NAMALWA (cell line): ENCODE measurements around the gene STX19.
"Not testable (repeated sequence)": the region's sequence is repeated elsewhere in the genome, so short reads cannot be mapped to it uniquely, and the experiment has no call there.

ENCODE experiments used
- DNase-seq: peaks from one replicate; pipeline ENCODE4 v3.0.0-alpha.2; 2015; ENCODE audit warnings: low spot score

The STX19 gene

DNA sequence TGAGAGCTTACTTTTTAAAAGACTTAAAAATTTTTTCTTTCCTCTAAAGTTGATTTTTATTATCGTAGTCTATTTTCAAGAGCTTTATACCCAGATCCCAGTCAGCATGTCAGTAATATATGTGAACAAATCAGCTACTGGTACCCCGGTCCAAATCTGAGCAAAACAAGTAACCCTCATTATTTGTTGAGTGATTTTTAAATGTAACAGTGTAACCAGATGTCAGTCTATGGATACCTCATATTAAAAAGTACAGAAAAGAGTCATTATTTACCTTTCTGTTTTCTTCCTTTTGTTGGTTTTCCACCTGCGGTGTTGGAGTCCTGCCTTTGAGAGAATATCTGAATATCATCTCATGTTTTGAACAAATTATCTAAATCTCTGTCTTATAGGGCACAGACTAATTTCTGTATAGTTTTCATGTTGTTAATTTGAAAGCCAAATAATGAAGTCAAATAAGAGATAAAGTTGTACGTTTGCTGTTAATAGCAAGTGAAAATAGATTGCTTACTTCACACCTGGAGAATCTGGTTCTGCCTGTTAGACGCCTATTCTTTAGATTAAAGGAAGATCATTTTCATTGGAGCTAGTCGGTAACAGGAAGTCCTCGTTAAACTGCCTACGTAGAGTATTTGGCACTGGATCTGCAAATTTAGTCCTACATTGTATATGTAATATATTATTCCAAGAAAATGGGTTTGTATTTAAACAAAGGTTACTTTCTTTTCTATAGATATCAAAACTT lies at the start of gene STX19:
Gene STX19 (minus strand): TSS at position 505 of the 745 bp plus-strand sequence. CDS start 13,328 bp downstream, outside the sequence.
- no peak for DNase-seq

DNA sequence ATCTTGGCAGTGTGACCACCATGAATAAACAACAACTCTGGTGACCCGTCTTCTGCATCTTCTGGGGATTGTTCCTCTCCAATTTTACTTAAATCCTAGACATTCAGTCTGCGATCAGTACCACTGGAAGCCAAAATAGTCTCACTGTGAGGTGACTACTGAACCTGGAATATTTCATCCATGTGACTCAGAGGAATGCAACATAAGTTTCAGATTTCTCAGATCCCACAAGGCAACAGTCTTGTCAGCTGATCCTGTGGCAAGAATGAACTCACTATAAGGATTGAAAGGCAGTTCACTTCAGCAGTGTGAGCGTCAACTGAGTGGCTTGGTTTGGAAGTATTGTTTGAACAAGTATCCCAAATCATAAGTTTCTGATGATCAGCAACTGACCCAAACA lies 47.7 kb upstream of the STX19 start:
- DNase-seq = no peak

- DNase-seq = no peak
Observed at GRCh38 chr3:94071713-94072284, 43.4 kb upstream of the STX19 start.

DNA sequence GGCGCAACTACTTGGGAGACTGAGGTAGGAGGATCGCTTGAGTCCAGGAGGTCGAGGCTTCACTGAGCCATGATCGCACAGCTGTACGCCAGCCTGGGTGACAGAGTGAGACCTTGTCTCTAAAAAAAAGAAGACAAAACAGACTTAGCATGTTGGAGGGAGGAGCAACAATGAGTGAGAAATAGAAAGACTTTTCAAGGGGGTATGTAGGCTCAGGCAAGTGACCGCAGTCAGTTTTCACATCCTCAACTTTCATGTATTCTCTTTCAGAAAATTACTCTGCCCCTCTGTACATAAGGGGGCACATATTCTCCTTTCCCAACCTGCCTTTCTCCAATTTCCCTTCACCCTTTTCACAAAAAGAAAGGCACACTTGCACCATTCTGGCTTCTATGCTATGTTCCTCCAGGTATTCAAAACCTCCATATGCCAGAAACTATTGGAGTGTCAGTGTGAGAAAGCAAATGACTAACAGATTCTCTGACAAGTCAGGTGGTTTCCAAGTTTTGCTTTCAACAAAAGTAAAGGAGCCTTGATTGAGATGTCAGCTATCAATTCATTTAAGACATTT lies 42.0 kb upstream of the STX19 start:
- DNase-seq = no peak

DNA sequence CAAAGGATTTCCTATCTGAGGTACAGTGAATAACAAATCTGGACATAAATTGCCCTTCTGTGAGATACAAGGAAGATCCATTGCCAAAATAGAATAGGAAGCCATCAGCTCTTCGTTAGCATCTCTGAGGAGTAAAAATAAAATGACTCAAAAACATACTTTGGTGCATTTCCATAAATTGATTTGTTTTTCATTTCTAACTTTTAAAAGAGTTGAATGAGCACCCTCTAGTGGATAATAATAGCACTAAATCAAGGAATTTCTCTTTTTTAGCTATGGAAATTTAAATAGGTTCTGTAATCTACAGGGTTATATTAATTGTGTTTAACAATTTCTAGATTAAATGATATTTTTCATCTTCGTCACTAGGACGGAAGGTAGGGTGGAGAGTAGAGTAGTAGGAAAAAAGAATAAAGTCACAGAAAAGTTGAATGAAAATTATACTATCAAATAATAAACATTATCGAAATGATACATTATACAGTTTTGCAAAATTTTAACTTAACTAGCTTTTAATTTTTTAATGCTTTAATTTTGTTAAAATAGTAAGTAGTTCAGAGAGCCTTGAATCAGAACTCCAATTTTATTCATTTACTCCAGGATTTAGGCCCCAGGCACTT lies 40.9 kb upstream of the STX19 start:
- DNase-seq = peak; percentile 42

- DNase-seq = no peak
Observed at GRCh38 chr3:94066506-94067500, 38.4 kb upstream of the STX19 start.

- DNase-seq = no peak
Observed at GRCh38 chr3:94065819-94066480, 37.6 kb upstream of the STX19 start.

DNA sequence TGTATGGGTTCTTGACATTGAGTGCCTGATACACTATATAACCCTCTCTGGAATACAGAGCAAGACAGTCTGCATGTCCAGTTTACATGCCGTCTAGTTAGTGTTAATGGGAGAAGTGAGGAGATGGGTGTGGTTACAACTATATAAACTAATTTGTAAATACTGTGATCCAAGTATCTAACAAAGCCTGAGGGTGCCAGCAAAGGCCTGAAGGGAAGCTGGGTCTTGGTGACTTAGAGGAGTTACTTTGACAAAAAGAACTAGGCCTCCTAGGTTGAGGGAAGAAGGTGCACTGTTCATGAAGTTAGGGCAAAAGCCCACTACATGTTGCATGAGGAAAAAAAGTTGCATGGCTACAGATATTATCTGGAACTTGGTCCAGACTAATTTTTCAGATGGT lies 36.7 kb upstream of the STX19 start:
- no peak for DNase-seq

DNA sequence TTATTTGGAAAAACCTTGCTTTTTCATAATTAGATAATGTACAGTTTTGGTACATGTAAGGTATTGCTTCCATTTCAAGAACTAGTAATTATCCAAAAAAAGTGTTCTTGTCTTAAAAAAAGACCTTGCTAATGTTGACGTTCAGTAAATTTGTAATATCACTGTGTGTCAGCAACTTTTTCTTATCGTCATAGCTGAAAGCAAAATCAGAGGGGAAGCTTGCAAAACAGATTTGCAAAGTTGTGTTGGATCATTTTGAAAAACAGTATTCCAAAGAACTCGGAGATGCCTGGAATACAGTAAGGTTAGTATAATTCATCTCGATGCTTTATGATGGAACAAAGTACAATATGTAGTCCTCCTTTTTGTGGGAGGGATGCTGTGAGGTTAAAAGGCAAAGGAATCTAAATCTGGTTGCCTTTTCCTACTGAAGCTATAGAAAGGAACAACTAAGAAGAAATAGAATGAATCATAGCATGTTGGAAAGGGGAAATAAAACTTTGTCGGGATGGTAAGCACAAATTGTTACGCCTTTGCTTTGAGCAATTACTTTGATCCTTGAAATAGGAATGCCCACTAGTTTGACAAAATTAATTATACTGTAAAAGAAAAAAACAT lies 36.0 kb upstream of the STX19 start:
- DNase-seq = no peak

DNA sequence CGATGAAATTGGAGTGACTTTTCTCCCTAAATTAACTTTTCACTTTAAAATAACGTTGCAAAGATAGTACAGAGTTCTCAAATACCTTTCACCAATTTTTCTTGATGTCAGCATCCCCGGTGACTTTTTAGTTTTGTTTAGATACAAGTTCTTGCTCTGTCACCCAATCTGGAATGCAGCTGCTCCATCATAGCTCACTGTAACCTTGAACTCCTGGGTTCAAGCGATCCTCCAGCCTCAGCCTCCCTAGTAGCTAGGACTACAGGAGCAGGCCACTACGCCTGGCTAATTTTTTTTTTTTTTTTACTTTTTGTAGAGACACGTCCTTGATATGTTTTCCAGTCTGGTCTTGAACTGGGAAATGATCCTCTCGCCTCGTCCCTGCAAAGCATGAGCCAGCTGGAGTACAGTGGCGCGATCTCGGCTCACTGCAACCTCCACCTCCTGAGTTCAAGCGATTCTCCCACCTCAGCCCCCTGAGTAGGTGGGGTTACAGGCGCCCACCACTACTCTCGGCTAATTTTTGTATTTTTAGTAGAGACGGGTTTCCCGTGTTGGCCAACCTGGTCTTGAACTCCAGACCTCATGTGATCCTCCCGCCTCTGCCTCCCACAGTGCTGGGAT lies 35.2 kb upstream of the STX19 start:
- DNase-seq = no peak

DNA sequence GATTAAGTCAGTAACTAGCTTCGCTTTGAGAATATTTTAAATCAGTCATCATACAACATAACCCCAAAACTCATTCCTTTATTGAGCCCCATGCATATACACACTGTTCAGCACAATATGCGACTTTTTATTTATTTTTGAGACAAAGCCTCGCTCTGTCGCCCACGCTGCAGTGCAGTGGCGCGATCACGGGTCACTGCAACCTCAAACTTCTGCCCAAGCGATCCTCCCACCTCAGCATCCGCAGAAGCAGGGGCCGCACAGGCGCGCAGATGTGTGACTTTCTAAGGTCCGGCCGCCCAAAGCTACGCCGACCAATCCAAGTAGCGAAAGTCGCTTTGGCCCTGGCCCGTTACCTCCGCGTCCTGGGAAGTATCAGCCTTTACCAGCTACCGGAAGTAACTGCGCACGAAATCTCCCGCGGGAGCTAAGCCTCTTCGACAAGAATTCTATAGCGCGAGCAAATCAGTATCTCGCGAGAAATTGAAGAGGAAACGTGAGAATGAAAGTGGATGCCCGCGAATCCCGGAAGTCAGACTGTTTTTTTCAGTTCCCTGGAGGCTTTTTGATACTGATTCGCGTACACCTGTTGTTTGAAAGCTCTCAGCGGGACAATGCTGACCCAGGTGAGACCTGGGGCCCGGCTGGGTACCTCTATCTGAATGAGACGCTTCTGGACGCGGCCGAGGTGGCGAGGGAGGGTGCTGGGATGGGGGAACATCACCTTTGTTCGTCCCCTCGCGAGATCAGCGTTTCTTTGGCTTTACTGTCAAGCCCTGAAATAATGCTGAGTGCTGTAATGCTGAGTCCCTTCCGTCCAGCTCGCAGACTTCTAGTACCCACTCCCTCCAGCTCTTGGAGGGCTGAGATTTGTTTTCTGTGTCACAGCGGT lies 34.4 kb upstream of the STX19 start, which contains the start of the genes DHFR2 and NSUN3:
Gene DHFR2 (minus strand): TSS at position 404 of the 892 bp plus-strand sequence. CDS start 1,405 bp downstream, outside the sequence.
Gene NSUN3 (plus strand): TSS at position 549 of the 892 bp plus-strand sequence. CDS start 66 bp downstream, at position 615.
- peak; percentile 99 for DNase-seq

- DNase-seq = no peak
Observed at GRCh38 chr3:94061297-94061696, 32.9 kb upstream of the STX19 start.

DNA sequence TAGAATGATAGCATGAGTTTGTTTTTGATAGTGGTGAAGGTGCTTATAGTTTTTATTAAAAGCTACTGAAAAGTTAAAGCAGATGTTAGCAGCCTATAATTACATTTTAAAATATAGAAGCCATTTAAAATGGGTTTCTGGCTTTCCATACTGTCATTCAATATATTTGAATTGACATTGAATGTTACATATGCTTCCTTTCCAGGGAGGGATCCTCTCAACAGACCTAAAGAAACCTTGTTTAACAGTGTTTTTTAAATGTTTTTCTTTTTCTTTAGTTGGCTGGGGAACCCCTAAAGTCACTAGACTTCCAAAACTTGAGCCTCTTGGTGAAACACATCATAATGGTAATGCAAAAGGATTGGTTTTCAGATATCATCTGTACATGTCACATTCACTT lies 22.1 kb upstream of the STX19 start:
- DNase-seq = no peak

DNA sequence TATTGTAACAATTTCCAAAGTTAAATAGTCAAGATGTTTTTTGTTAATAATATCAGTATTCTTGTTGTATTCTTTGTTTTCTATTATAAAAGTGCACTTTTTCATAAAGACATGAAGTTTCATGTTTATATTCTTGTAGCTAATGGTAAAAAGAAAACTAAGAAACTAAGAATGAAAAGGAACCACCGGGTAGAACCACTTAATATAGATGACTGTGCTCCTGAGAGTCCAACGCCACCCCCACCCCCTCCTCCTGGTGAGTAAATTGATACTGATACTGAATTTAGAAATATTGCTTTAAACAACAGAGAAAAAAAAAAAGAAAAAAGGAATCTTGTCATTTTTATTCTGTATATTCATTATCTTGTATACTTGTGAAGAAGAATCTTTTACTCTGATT lies 20.9 kb upstream of the STX19 start:
- DNase-seq = no peak

GRCh38 chr3:94046533-94046932 lies 18.1 kb upstream of the STX19 start:
- no peak for DNase-seq

DNA sequence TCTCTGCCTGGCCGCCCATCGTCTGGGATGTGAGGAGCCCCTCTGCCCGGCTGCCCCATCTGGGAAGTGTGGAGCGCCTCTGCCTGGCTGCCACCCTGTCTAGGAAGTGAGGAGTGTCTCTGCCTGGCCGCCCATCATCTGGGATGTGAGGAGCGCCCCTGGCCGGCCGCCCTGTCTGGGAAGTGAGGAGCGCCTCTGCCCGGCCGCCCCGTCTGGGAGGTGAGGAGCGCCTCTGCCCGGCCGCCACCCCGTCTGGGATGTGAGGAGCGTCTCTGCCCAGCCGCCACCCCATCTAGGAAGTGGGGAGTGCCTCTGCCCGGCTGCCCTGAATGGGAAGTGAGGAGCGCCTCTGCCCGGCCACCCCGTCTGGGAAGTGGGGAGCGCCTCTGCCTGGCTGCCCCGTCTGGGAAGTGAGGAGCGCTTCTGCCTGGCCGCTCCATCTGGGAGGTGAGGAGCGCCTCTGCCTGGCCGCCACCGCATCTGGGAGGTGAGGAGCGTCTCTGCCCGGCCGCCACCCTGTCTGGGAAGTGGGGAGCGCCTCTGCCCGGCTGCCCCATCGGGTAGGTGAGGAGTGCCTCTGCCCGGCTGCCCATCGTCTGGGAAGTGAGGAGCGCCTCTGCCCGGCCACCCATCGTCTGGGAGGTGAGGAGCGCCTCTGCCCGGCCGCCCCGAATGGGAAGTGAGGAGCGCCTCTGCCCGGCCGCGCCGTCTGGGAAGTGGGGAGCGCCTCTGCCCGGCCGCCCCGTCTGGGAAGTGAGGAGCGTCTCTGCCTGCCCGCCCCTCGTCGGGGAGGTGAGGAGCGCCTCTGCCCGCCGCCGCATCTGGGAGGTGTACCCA lies 15.9 kb upstream of the STX19 start:
- DNase-seq = not testable (repeated sequence)

DNA sequence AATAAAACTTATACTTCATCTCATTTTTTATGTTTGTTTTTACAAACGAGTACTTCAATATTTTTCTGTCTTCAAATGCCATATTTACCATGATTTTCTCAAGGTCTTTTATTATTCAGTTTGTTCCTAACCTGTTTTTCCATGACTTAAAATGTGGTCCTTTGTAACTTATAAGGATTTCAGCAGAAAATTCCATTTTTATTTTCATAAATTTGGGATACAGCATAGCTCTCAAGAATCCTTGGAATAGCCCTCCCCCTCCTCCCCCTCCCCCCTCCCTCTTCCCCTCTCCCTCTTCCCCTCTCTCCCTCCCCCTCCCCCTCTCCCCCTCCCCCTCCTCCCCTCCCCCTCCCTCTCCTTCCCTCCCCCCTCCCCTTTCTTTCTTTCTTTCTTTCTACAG lies 14.9 kb upstream of the STX19 start:
- peak; percentile 12 for DNase-seq

- peak; percentile 48 for DNase-seq
Observed at GRCh38 chr3:94036909-94037507, 8.6 kb upstream of the STX19 start.
